GM12878 (cell line): ENCODE measurements around the gene CEP76. TPM values are rescaled to one million over a fixed set of nuclear protein-coding genes. Genes with fewer than 3 reads are reported as not detected.

Source experiments
- ATAC-seq: fragments of 200-7000 bp; cut with Tn5 transposase; 3 replicates; pipeline ENCODE4 v1.9.1; 2020; ENCODE audit warnings: mild to moderate bottlenecking, moderate library complexity
- BruUV-seq: library from RNA; stranded (reverse); fragments of 400-500 nt; replicated peaks from 2 replicates; lab custom pipeline; 2021; lab: Mats Ljungman, UMichigan
- CTCF ChIA-PET: fragments of 300-600 bp; sonication (Branson Sonifier 250); formaldehyde crosslinking; extraction: SDS; loops from one replicate; lab custom pipeline; 2021; ENCODE audit warnings: inconsistent platforms; lab: Yijun Ruan, JAX
- POLR2A ChIA-PET: fragments of 350-600 bp; formaldehyde crosslinking; extraction: SDS; loops from one replicate; lab custom pipeline; 2021; ENCODE audit warnings: inconsistent platforms; lab: Charles Lee
- RAD21 ChIA-PET: fragments of 300-600 bp; sonication (Branson Sonifier 250); formaldehyde crosslinking; loops from one replicate; lab custom pipeline; 2023; ENCODE audit warnings: antibody characterized with exemption; ENCODE audit not compliant: unreplicated experiment; lab: Charles Lee
- SMC1A ChIA-PET: fragments of 300-600 bp; sonication (Branson Sonifier 250); formaldehyde crosslinking; loops from one replicate; lab custom pipeline; 2023; ENCODE audit not compliant: unreplicated experiment, uncharacterized antibody; lab: Charles Lee
- DNase-seq: peaks from one replicate; pipeline ENCODE4 v3.0.0-alpha.2; 2011; ENCODE audit warnings: low read depth, low spot score
- FAIRE-seq: peaks from 3 replicates; lab custom pipeline; 2011; peaks lifted over from hg19 to GRCh38; lab: Jason Lieb, UNC
- H2AFZ ChIP-seq: 2 replicates; pipeline ENCODE4 v1.6.0; 2011; ENCODE audit warnings: low read depth, low read length, control low read depth; ENCODE audit not compliant: control insufficient read depth
- H3K27ac ChIP-seq: 2 replicates; pipeline ENCODE4 v1.5.1; 2011; ENCODE audit warnings: control low read depth; ENCODE audit not compliant: control insufficient read depth, insufficient read depth
- H3K27me3 ChIP-seq, 2 experiments: replicated peaks in 1 of 2; 2 replicates each; pipeline versions ENCODE4 v1.6.0 to v1.6.1; 2011; ENCODE audit warnings: low read length in 1 of 2; ENCODE audit not compliant: control insufficient read depth in 2 of 2, insufficient read depth in 2 of 2
- H3K36me3 ChIP-seq, 2 experiments: 2 replicates each; pipeline ENCODE4 v1.5.1; 2011; ENCODE audit warnings: low read length in 1 of 2; ENCODE audit not compliant: control insufficient read depth in 2 of 2, insufficient read depth in 2 of 2
- H3K4me1 ChIP-seq: 2 replicates; pipeline ENCODE4 v1.6.1; 2011; ENCODE audit warnings: mild to moderate bottlenecking, low read length, moderate library complexity, mixed read lengths; ENCODE audit not compliant: control insufficient read depth, insufficient read depth
- H3K4me2 ChIP-seq: 2 replicates; pipeline ENCODE4 v1.6.0; 2011; ENCODE audit warnings: control low read depth; ENCODE audit not compliant: control insufficient read depth, insufficient read depth
- H3K4me3 ChIP-seq: fragments of 200-600 bp; sonication (generic); 2 replicates; pipeline ENCODE4 v1.5.1; 2016
- H3K79me2 ChIP-seq: 2 replicates; pipeline ENCODE4 v1.6.0; 2011; ENCODE audit warnings: low read length; ENCODE audit not compliant: control insufficient read depth, insufficient read depth
- H3K9ac ChIP-seq: 2 replicates; pipeline ENCODE4 v1.8.0; 2011; ENCODE audit warnings: low read length, control low read depth, mixed read lengths; ENCODE audit not compliant: control insufficient read depth, insufficient read depth
- H3K9me3 ChIP-seq: replicated peaks from 3 replicates; pipeline ENCODE4 v1.5.1; 2011; ENCODE audit warnings: mild to moderate bottlenecking, low read length; ENCODE audit not compliant: control insufficient read depth, insufficient read depth
- H4K20me1 ChIP-seq: 2 replicates; pipeline ENCODE4 v1.6.0; 2011; ENCODE audit not compliant: control insufficient read depth, insufficient read depth
- BRCA1 ChIP-seq: IDR thresholded peaks from 2 replicates; pipeline ENCODE4 v1.6.1; 2011; ENCODE audit warnings: low read depth, low read length, improper control_type of control experiment
- DPF2 ChIP-seq: fragments of 450-650 bp; IDR thresholded peaks from 2 replicates; pipeline ENCODE4 v1.6.1; 2017; ENCODE audit warnings: mild to moderate bottlenecking
- ELK1 ChIP-seq: IDR thresholded peaks from 2 replicates; pipeline ENCODE4 v1.6.1; 2012; ENCODE audit warnings: low read depth, low read length, improper control_type of control experiment
- IRF4 ChIP-seq: IDR thresholded peaks from 2 replicates; pipeline ENCODE4 v1.6.1; 2011; ENCODE audit warnings: low read depth, low read length
- POLR2AphosphoS2 ChIP-seq: IDR thresholded peaks from 2 replicates; pipeline ENCODE4 v1.6.1; 2011; ENCODE audit warnings: low read depth, mild to moderate bottlenecking, low read length, improper control_type of control experiment, moderate library complexity
- RELA ChIP-seq: fragments of 450-650 bp; IDR thresholded peaks from 2 replicates; pipeline ENCODE4 v1.8.0; 2014; ENCODE audit warnings: borderline replicate concordance; ENCODE audit not compliant: partially characterized antibody
- RUNX3 ChIP-seq: IDR thresholded peaks from 2 replicates; pipeline ENCODE4 v1.6.1; 2012; ENCODE audit warnings: low read length, inconsistent platforms
- TARDBP ChIP-seq: IDR thresholded peaks from 2 replicates; pipeline ENCODE4 v1.6.1; 2016; ENCODE audit warnings: borderline replicate concordance
- ZNF24 ChIP-seq: fragments of 450-650 bp; IDR thresholded peaks from 2 replicates; pipeline ENCODE4 v1.6.1; 2017; ENCODE audit warnings: antibody characterized with exemption, mild to moderate bottlenecking
- WGBS: methylation state at CpG from one replicate; pipeline ENCODE4 v1.1.6; 2016; ENCODE audit warnings: low lambda C conversion rate; ENCODE audit not compliant: insufficient replicate concordance, insufficient coverage; ENCODE audit errors: missing lambda C conversion rate; 5-methylcytosine and 5-hydroxymethylcytosine counted together
- in situ Hi-C: fragments of 300-500 bp; cut with MboI; formaldehyde crosslinking; loops from 9 replicates; pipeline ENCODE4 v1.14.3; 2018; ENCODE audit warnings: mixed read lengths
- intact Hi-C: fragments of 100-400 bp; cut with micrococcal nuclease; formaldehyde crosslinking; loops from one replicate; pipeline ENCODE4 v1.14.2; 2022; ENCODE audit not compliant: unreplicated experiment
- polyA plus RNA-seq, 11 experiments: library from polyadenylated mRNA; depleted of rRNA in 4 of 11; unstranded in 6 of 11; stranded (reverse) in 5 of 11; fragments of >200 nt; fragmentation: Nextera tagmentation in 4 of 11; fragmentation: Illumina TruSeq in 1 of 11; extraction: Ambion mirVana in 4 of 11; extraction: Trizol in 1 of 11; gene quantifications; 1 replicate in 1 of 11; 2 replicates in 10 of 11; pipeline versions ENCODE4 v1.2.1 to v1.2.3, GENCODE V29; 2011 to 2016; ENCODE audit warnings: inconsistent platforms in 2 of 11, missing spikeins in 2 of 11, low read depth in 1 of 11
- total RNA-seq, 4 experiments: library from RNA; depleted of rRNA in 3 of 4; stranded (reverse); fragments of >200 nt in 3 of 4; fragmentation: Illumina TruSeq in 1 of 4; extraction: Trizol in 1 of 4; gene quantifications; 2 replicates each; pipeline versions ENCODE4 v1.2.1 to v1.2.3, GENCODE V29; 2013 to 2021
- TF ChIP-seq, protein P1 (sequence below): fragments of 450-650 bp; IDR thresholded peaks from 2 replicates; pipeline ENCODE4 v1.6.1; 2017; ENCODE audit warnings: mild to moderate bottlenecking
- TF ChIP-seq, protein P2 (sequence below): IDR thresholded peaks from 2 replicates; pipeline ENCODE4 v1.6.1; 2011; ENCODE audit warnings: borderline replicate concordance, low read depth, mild to moderate bottlenecking, moderate library complexity, low read length; ENCODE audit not compliant: insufficient read depth, poor library complexity, severe bottlenecking
- TF ChIP-seq, protein P3 (sequence below): fragments of 450-650 bp; IDR thresholded peaks from 2 replicates; pipeline ENCODE4 v1.6.1; 2016; ENCODE audit warnings: mild to moderate bottlenecking
- TF ChIP-seq, protein P4 (sequence below): fragments of 450-650 bp; IDR thresholded peaks from 2 replicates; pipeline ENCODE4 v1.6.1; 2018; ENCODE audit warnings: mild to moderate bottlenecking, low read depth, moderate library complexity; ENCODE audit not compliant: partially characterized antibody

The CEP76 gene
- total and polyA plus RNA-seq, 10 of the 15 experiments (the other 5 are each of a cell fraction or from before 2014, with no cell fraction given): 3.9 to 14.9 (median 13.2) TPM

DNA sequence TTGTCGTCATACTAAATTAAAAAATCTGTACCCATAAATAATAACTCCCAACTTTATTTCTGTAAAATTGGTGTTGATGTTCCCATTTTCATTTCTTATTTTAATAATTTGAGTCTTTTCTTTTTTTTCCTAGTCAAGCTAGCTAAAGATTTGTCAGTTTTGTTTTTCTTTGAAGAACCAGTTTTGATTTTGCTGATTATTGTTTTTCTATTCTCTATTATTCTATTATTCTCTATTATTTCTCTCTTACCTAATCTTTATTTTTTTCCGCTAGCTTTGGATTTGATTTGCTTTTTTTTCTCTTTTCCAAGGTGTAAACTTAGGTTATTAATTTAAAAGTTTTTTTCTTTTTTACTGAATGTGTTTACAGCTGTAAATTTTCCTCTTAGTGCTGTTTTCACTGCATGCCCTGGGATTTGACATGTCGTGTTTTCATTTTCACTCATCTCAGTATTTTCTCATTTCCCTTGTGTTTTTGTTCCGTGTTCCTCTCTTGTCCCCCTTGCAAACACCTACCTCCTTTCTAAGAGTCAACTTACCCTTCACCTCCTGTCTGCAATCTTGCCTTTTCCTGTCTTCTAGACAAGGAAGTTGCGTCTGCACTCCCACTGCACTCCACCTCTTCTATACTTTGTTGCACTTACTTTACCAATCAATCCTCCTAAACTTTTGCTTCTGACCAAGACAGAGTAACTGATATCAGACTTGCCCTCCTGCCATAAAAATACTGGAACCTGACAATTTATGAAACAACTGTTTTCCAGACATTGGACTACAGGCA is 19.2 kb upstream of the CEP76 start:
- no peak for ATAC-seq
- POLR2A ChIA-PET: no interaction called here
- Histone ChIP-seq H3K36me3 (peaks cover 4 to 44% of the 10 kb centered on the region in 2 experiments), H3K27ac (no peak overlapping the region; the same call in 1 of the 2 replicates), H3K27me3 (no peaks in the 10 kb centered on the region), H3K79me2 (no peaks in the 10 kb centered on the region), H2AFZ (no peak overlapping the region), H3K9me3 (no peaks in the 10 kb centered on the region), H3K4me1 (no peaks in the 10 kb centered on the region), H3K4me2 (no peak overlapping the region), H4K20me1 (no peaks in the 10 kb centered on the region), H3K4me3 (no peak overlapping the region), H3K9ac (no peak overlapping the region)
- DNase-seq: no peak
- RAD21 ChIA-PET: interaction anchor here (1.4 to 1.5 kb wide), 2 partner anchors 213 kb away, joined by 3 to 5 read pairs; no protein-coding TSS in a partner anchor
- no peak for FAIRE-seq
- CTCF ChIA-PET: interaction anchor here (1.1 to 6.0 kb wide), 5 partner anchors 16 to 213 kb away, joined by 3 to 70 read pairs (median 4); no protein-coding TSS in a partner anchor
- 51% methylated on average over 5 of the region's 5 CpGs for WGBS
- BruUV-seq: no TSS peak
- in situ Hi-C loops: no loop called here
- SMC1A ChIA-PET: interaction anchor here (1.2 to 1.6 kb wide), 2 partner anchors 170 to 213 kb away, joined by 4 read pairs; no protein-coding TSS in a partner anchor
- intact Hi-C loops: loop anchor here (10.0 kb wide), 1 partner anchor 433 kb away; no protein-coding TSS in a partner anchor
- TF ChIP-seq TARDBP: no peak
- no peak for TF ChIP-seq RELA
- TF ChIP-seq, protein P1, sequence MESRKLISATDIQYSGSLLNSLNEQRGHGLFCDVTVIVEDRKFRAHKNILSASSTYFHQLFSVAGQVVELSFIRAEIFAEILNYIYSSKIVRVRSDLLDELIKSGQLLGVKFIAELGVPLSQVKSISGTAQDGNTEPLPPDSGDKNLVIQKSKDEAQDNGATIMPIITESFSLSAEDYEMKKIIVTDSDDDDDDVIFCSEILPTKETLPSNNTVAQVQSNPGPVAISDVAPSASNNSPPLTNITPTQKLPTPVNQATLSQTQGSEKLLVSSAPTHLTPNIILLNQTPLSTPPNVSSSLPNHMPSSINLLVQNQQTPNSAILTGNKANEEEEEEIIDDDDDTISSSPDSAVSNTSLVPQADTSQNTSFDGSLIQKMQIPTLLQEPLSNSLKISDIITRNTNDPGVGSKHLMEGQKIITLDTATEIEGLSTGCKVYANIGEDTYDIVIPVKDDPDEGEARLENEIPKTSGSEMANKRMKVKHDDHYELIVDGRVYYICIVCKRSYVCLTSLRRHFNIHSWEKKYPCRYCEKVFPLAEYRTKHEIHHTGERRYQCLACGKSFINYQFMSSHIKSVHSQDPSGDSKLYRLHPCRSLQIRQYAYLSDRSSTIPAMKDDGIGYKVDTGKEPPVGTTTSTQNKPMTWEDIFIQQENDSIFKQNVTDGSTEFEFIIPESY: no peak
- TF ChIP-seq, protein P2, sequence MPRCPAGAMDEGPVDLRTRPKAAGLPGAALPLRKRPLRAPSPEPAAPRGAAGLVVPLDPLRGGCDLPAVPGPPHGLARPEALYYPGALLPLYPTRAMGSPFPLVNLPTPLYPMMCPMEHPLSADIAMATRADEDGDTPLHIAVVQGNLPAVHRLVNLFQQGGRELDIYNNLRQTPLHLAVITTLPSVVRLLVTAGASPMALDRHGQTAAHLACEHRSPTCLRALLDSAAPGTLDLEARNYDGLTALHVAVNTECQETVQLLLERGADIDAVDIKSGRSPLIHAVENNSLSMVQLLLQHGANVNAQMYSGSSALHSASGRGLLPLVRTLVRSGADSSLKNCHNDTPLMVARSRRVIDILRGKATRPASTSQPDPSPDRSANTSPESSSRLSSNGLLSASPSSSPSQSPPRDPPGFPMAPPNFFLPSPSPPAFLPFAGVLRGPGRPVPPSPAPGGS: no peak
- TF ChIP-seq IRF4: no peak
- no peak for TF ChIP-seq BRCA1
- TF ChIP-seq ELK1: no peak
- TF ChIP-seq, protein P3, sequence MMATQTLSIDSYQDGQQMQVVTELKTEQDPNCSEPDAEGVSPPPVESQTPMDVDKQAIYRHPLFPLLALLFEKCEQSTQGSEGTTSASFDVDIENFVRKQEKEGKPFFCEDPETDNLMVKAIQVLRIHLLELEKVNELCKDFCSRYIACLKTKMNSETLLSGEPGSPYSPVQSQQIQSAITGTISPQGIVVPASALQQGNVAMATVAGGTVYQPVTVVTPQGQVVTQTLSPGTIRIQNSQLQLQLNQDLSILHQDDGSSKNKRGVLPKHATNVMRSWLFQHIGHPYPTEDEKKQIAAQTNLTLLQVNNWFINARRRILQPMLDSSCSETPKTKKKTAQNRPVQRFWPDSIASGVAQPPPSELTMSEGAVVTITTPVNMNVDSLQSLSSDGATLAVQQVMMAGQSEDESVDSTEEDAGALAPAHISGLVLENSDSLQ: no peak
- no peak for TF ChIP-seq DPF2
- TF ChIP-seq, protein P4, sequence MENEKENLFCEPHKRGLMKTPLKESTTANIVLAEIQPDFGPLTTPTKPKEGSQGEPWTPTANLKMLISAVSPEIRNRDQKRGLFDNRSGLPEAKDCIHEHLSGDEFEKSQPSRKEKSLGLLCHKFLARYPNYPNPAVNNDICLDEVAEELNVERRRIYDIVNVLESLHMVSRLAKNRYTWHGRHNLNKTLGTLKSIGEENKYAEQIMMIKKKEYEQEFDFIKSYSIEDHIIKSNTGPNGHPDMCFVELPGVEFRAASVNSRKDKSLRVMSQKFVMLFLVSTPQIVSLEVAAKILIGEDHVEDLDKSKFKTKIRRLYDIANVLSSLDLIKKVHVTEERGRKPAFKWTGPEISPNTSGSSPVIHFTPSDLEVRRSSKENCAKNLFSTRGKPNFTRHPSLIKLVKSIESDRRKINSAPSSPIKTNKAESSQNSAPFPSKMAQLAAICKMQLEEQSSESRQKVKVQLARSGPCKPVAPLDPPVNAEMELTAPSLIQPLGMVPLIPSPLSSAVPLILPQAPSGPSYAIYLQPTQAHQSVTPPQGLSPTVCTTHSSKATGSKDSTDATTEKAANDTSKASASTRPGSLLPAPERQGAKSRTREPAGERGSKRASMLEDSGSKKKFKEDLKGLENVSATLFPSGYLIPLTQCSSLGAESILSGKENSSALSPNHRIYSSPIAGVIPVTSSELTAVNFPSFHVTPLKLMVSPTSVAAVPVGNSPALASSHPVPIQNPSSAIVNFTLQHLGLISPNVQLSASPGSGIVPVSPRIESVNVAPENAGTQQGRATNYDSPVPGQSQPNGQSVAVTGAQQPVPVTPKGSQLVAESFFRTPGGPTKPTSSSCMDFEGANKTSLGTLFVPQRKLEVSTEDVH: no peak
- no peak for TF ChIP-seq RUNX3
- no peak for TF ChIP-seq ZNF24
- TF ChIP-seq POLR2AphosphoS2: no peak
